C4-2B (cell line): ENCODE results near the gene AP1AR.
"Not testable (repeated sequence)": the region's sequence is repeated elsewhere in the genome, so short reads cannot be mapped to it uniquely, and the experiment has no call there.

Source experiments
- H3K27ac ChIP-seq: fragments of 450-650 bp; 2 replicates; pipeline ENCODE4 v1.5.1; 2017
- ZFX ChIP-seq: fragments of 450-650 bp; IDR thresholded peaks from 2 replicates; pipeline ENCODE4 v1.6.1; 2017
- TF ChIP-seq, protein P1 (sequence below): fragments of 450-650 bp; conservative IDR thresholded peaks from 2 replicates; pipeline ENCODE4 v1.5.1; 2017; ENCODE audit warnings: mild to moderate bottlenecking

The AP1AR gene

DNA sequence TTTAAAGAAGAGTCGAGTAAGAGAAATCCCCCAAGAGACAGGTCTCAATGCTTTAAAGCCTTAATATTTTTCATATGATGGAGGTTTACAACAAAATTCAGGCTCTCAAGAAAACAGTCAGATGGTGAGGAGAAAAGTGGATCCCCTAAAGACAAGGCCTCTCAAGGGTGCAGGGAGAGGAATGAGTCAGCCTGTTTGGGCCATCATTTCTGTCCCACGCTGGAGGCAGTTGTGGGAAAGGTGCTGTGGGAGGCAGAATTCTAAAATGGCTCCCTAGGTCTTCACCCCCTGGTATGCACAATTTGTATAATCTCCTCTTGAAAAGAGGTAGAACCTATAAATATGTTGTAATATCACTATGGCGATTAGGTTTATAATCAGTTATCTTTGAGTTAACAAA is 58.8 kb downstream of the AP1AR start:
- TF ChIP-seq ZFX, result no peak
- TF ChIP-seq, protein P1, sequence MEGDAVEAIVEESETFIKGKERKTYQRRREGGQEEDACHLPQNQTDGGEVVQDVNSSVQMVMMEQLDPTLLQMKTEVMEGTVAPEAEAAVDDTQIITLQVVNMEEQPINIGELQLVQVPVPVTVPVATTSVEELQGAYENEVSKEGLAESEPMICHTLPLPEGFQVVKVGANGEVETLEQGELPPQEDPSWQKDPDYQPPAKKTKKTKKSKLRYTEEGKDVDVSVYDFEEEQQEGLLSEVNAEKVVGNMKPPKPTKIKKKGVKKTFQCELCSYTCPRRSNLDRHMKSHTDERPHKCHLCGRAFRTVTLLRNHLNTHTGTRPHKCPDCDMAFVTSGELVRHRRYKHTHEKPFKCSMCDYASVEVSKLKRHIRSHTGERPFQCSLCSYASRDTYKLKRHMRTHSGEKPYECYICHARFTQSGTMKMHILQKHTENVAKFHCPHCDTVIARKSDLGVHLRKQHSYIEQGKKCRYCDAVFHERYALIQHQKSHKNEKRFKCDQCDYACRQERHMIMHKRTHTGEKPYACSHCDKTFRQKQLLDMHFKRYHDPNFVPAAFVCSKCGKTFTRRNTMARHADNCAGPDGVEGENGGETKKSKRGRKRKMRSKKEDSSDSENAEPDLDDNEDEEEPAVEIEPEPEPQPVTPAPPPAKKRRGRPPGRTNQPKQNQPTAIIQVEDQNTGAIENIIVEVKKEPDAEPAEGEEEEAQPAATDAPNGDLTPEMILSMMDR, result no peak
- H3K27ac ChIP-seq, result no peak overlapping the region

DNA sequence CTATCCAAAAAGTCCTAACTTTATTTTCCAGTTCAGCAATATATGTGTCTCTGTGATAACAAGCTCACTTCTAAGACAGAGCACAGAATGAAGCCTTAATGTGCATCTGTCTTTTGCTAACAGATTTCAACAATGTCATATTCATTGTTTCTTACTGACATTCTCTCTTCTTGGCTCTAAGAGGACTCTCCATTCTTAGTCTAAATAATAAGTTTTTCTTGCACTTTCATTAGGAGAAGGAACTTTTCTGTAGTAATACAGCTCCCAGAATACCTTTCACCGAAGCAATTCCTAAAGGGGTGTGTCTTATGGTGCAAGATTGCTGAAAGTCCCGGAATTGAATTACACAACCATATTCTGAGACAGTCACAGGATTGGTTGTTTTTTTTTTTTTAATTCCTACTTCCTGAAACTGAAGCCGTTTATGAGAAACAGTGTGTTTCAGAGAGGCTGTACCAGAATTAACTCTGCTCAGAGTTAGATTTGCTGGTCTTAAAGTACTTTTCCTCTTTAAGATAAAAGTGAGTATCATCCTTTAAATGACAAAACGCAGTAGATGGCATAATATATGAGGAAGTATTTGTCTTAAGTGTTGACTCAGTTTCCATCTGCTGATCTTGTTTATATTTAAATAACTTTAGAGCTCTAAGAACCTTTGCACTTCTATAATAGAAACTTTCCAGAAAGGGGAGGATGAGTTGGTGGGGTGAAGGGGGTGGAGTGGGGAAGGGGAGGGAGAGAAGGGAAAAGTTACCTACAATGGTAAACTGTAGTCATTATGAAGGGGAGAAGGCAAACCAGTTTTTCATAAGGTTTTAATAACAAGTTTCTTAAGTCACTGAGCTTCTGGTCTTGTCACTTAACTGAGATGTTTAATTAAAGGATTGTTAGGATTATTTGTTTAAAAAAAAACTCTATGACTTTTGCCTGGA is 65.6 kb downstream of the AP1AR start, which contains the start of gene ALPK1:
Gene ALPK1 (plus strand): TSS at position 421 of the 932 bp plus-strand sequence.
- H3K27ac ChIP-seq, result no peak within 1 kb of the TSS
- TF ChIP-seq ZFX, result no peak
- TF ChIP-seq, protein P1, result no peak

DNA sequence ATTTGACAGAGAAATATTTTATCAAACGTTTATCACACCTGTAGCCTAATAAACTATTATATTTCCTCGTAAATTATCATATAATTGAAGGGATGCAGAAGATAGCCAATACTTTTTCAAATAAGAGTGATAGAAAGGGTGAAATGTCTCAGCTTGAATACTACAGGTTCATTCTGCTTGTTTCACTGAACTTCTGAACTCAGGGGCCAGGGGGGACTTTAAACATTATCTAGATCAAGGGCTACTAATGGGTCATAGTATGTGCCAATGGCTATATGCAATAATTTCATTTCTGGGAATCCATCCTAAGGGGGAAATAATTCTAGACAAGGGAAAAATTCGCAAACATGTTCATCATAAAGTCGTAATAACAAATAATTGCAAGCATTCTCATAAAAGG is 68.1 kb downstream of the AP1AR start:
- H3K27ac ChIP-seq, result no peak overlapping the region
- no peak for TF ChIP-seq ZFX
- TF ChIP-seq, protein P1, result no peak

DNA sequence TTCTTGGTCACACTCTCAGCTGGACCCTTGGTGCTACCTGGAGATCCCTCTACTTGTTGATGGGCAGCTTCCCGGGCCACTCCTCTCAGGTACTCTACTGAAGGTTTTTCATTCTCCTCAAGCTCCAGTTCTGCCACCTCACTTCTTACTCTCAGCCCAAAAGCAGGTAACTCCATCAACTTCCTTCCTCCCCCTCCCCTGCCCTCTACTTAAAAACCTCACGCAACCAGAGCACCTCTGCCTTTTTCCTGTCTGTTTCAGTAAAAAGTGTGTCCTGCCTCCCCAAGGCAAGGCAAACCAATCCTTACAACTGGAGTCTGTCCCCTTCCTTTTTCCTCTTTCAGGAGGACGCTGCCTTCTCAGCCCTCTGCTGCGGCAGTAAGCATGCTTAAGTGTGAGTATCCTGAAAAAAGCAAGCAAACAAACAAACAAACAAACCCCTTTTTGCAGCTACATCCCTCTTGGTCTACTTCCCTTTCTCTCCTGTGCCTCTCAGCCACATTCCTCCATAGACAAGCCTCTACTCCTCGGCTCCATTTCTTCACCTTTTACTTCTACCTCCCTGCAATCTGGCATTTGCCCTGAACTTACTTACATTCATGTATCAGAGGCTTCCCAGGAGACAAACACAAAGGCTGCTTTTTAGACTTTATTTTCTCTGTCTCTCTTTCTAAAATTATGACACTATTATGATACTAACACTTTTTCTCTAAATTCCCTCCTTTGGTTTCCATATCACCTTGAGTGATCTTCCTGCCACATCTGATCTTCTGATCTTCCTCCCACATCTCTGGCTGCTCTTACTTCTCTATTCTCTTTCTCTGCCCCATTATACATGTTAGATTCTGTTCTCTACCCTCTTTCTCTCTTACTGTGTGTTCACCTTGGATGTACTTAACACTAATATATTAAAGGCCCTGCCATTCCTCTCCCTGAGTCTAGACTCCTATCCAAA is 71.0 kb downstream of the AP1AR start:
- H3K27ac ChIP-seq, result no peak overlapping the region
- TF ChIP-seq, protein P1, result no peak
- no peak for TF ChIP-seq ZFX

DNA sequence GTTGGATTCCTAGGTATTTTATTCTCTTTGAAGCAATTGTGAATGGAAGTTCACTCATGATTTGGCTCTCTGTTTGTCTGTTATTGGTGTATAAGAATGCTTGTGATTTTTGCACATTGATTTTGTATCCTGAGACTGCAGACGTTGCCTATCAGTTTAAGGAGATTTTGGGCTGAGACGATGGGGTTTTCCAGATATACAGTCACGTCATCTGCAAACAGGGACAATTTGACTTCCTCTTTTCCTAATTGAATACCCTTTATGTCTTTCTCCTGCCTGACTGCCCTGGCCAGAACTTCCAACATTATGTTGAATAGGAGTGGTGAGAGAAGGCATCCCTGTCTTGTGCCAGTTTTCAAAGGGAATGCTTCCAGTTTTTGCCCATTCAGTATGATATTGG is 73.9 kb downstream of the AP1AR start:
- H3K27ac ChIP-seq, result not testable (repeated sequence)

DNA sequence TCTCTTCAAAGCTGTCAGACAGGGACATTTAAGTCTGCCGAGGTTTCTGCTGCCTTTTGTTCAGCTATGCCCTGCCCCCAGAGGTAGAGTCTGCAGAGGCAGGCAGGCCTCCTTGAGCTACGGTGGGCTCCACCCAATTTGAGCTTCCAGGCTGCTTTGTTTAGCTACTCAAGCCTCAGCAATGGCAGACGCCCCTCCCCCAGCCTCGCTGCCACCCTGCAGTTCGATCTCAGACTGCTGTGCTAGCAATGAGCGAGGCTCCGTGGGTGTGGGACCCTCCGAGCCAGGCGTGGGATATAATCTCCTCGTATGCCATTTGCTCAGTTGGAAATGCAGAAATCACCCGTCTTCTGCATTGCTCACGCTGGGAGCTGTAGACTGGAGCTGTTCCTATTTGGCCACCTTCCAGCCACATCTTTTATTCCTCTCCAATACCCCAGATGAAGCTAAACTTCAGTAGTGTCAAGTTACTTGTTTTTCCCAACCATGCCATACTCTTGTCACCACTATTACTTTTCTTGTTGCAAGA is 77.7 kb downstream of the AP1AR start:
- not testable (repeated sequence) for H3K27ac ChIP-seq

DNA sequence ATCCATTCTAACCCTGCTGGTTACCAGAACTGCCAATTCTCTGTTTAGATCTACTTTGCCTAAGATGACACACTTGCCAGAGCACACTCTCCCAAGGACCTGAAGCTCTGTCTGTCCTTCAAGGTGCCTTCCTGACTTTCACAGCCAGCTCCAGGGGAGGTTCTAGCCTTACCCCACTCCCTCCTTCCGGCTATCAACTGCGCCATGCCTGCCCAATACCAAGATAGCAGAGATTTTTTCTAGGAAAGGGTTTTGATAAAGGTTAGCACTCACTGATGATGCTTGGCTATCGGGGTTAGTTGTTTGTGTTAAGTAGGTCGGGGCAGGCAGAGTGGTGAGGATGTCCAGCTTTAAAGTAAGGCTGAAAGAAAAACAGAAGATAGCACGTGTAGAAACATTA is 79.9 kb downstream of the AP1AR start:
- no peak overlapping the region for H3K27ac ChIP-seq
- no peak for TF ChIP-seq ZFX
- TF ChIP-seq, protein P1, result no peak
